ENCODE results near the gene DICER1.
"Not testable (repeated sequence)": the region's sequence is repeated elsewhere in the genome, so short reads cannot be mapped to it uniquely, and the experiment has no call there.

- TF ChIP-seq CTCF (IDR thresholded peaks at IDR 0.05); ESRRA (IDR thresholded peaks at IDR 0.05; ENCODE audit: borderline replicate concordance, low read length); BHLHE40 (IDR thresholded peaks at IDR 0.05; ENCODE audit: low read depth, low read length); CEBPB (IDR thresholded peaks at IDR 0.05); ZFP36 (IDR thresholded peaks at IDR 0.05; ENCODE audit: borderline replicate concordance, partially characterized antibody); JUNB (IDR thresholded peaks at IDR 0.05); RFX5 (IDR thresholded peaks at IDR 0.05); NR3C1 (IDR thresholded peaks at IDR 0.05); POLR2A (IDR thresholded peaks at IDR 0.05; ENCODE audit: low read length); MYC (IDR thresholded peaks at IDR 0.05; ENCODE audit: borderline replicate concordance, low read length): not testable (repeated sequence)
These were observed 18.3 kb upstream of the DICER1 start for GRCh38 chr14:95175670-95176069.

Measured in A549 (cell line).